Heart left ventricle (tissue), 16 donors: ENCODE measurements around the gene MSI2. TPM values are rescaled to one million over a fixed set of nuclear protein-coding genes. Genes with fewer than 3 reads are reported as not detected.
A peak's percentile ranks its signal among the peaks of the same experiment; 100 is the strongest.

Experiments
- ATAC-seq, 4 donors: fragments of 200-7000 bp; cut with Tn5 transposase; one replicate each; pipeline ENCODE4 v1.9.1; 2020 to 2022; ENCODE audit warnings: moderate library complexity in 4 of 4, mild to moderate bottlenecking in 3 of 4, moderate number of reproducible peaks in 1 of 4
- DNase-seq, 5 donors: peaks; one replicate each; pipeline ENCODE4 v3.0.0-alpha.2; 2020
- H3K27ac ChIP-seq, 12 donors: fragments of 200-600 bp; sonication (generic) in 4 of 12; one replicate each; pipeline versions ENCODE4 v1.5.0 to v1.8.0; 2016 to 2022; ENCODE audit warnings: mild to moderate bottlenecking in 2 of 12
- H3K27me3 ChIP-seq, 9 donors: fragments of 200-600 bp; sonication (generic) in 2 of 9; one replicate each; pipeline versions ENCODE4 v1.5.1 to v1.8.0; 2016 to 2022; ENCODE audit warnings: mild to moderate bottlenecking in 3 of 9
- H3K36me3 ChIP-seq, 9 donors: fragments of 200-600 bp; sonication (generic) in 2 of 9; one replicate each; pipeline versions ENCODE4 v1.5.0 to v1.8.0; 2018 to 2022; ENCODE audit warnings: mild to moderate bottlenecking in 2 of 9
- H3K4me1 ChIP-seq, 12 donors: fragments of 200-600 bp; sonication (generic) in 4 of 12; one replicate each; pipeline versions ENCODE4 v1.5.0 to v1.8.0; 2016 to 2022; ENCODE audit warnings: mild to moderate bottlenecking in 3 of 12
- H3K4me3 ChIP-seq, 12 donors: fragments of 200-600 bp; sonication (generic) in 4 of 12; one replicate each; pipeline versions ENCODE4 v1.5.0 to v1.8.0; 2017 to 2022; ENCODE audit warnings: mild to moderate bottlenecking in 9 of 12, moderate library complexity in 4 of 12
- H3K9me3 ChIP-seq, 12 donors: fragments of 200-600 bp; sonication (generic) in 4 of 12; one replicate each; pipeline versions ENCODE4 v1.5.0 to v1.8.0; 2016 to 2022; ENCODE audit warnings: mild to moderate bottlenecking in 1 of 12
- POLR2A ChIP-seq, 2 donors: fragments of 450-650 bp; IDR thresholded peaks; one replicate each; pipeline ENCODE4 v1.6.1; 2017; ENCODE audit warnings: antibody characterized with exemption in 2 of 2, mild to moderate bottlenecking in 2 of 2, moderate library complexity in 2 of 2
- WGBS, 4 donors: extraction: QIAGEN DNeasy Blood & Tissue Kit in 2 of 4; methylation state at CpG; one replicate each; pipeline versions ENCODE4 v1.1.5 to v1.1.7; 2013 to 2018; 5-methylcytosine and 5-hydroxymethylcytosine counted together
- intact Hi-C, 10 donors: fragments of 100-400 bp; cut with DNase I; formaldehyde crosslinking; loops; one replicate each; pipeline versions ENCODE4 v1.11.1 to v1.14.2; 2022
- polyA plus RNA-seq, 2 donors: library from polyadenylated mRNA; stranded (reverse); fragments of 200-250 nt; gene quantifications; one replicate each; pipeline ENCODE4 v1.2.3, GENCODE V29; 2013
- total RNA-seq, 9 donors: library from RNA; depleted of rRNA in 2 of 9; stranded (reverse); fragments of >200 nt in 2 of 9; fragmentation: NEBNext Ultra II Directional in 3 of 9; extraction: Animal tissue kit (Norgen Biotek cat#: 25700) in 3 of 9; gene quantifications; one replicate each; pipeline versions ENCODE4 v1.1.0 to v1.2.4, GENCODE V29; 2016 to 2023
- TF ChIP-seq, protein P1 (sequence below), 12 donors: fragments of 200-600 bp; sonication (generic) in 4 of 12; IDR thresholded peaks; one replicate each; pipeline versions ENCODE4 v1.5.0 to v1.8.0; 2018 to 2022; ENCODE audit warnings: antibody characterized with exemption in 12 of 12, mild to moderate bottlenecking in 5 of 12
- donor health status: ischemic (EF 13 %, LVEDD 7.1; RV severe dilation, severe dysfunction).
- donor health status: healthy with polysubstance abuse.
- donor health status: DM: no; HTN: yes; CAD: no.
- donor health status: DM: no; HTN: no; CAD: no.
- donor health status: ischemic (EF 25% LVEDD 6.9; RV normal size, moderate dysfunction).
- donor health status: ischemic (EF 25% LVEDD 5.7; RV mildly dilated, moderate dysfunction).
- donor health status: healthy.
- donor health status: DM: yes; HTN: yes; CAD: no.
- donor health status: ischemic (EF 35%, LVEDD 5.7; RV mildly dilated, moderate dysfunction).
- donor health status: nonischemic (EF 11% LVEDD 7.7; RV severe dilation, severe dysfunction).
- donor health status: DM: yes; HTN: yes; CAD: no.
- donor health status: PGD.
- donor health status: ischemic (EF 29% LVEDD 5.4; RV normal size, mild dysfunction).
- donor health status: nonischemic (EF 23%, LVEDD 6.1; RV moderate dilation, normal function).

The MSI2 gene
- total and polyA plus RNA-seq, 11 donors, result 35.9 to 120 (median 104) TPM

DNA sequence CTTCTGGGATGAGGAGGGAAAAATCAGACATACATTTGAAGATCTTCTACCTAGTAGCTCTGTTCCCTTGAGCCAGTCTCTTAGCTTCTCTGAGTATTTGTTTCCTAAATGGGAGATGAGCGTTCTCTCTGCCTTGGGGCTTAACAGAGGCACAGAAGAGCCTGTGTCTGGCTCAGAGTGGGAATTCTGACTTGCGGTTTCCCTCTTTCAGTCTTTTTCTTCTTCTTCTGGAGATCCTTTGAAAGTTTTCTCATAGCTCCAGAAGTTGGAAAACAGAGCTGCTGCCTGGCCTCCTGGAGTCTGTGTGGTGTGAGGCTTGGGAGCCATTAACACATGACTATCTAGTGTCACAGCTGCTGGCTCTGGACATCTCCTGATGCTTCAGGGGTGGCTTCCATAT lies 167.9 kb downstream of the MSI2 start:
- DNase-seq (no peak), ATAC-seq (no peak)
- Histone ChIP-seq H3K27me3 (no peaks in the 10 kb centered on the region), H3K9me3 (no peaks in the 10 kb centered on the region), H3K4me1 (peaks cover 0 to 41% (median 14%) of the 10 kb centered on the region in 12 donors), H3K4me3 (no peak overlapping the region), H3K27ac (peak overlapping the region in 1 of 12 donors; percentile 73), H3K36me3 (no peaks in the 10 kb centered on the region)
- 66 to 98% (median 96%) methylated on average over 2 of the region's 2 CpGs for WGBS, 4 donors
- TF ChIP-seq, protein P1, sequence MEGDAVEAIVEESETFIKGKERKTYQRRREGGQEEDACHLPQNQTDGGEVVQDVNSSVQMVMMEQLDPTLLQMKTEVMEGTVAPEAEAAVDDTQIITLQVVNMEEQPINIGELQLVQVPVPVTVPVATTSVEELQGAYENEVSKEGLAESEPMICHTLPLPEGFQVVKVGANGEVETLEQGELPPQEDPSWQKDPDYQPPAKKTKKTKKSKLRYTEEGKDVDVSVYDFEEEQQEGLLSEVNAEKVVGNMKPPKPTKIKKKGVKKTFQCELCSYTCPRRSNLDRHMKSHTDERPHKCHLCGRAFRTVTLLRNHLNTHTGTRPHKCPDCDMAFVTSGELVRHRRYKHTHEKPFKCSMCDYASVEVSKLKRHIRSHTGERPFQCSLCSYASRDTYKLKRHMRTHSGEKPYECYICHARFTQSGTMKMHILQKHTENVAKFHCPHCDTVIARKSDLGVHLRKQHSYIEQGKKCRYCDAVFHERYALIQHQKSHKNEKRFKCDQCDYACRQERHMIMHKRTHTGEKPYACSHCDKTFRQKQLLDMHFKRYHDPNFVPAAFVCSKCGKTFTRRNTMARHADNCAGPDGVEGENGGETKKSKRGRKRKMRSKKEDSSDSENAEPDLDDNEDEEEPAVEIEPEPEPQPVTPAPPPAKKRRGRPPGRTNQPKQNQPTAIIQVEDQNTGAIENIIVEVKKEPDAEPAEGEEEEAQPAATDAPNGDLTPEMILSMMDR (IDR thresholded peaks at IDR 0.05), result no peak
- TF ChIP-seq POLR2A (IDR thresholded peaks at IDR 0.05), result no peak
- intact Hi-C loops, result no loop called here

DNA sequence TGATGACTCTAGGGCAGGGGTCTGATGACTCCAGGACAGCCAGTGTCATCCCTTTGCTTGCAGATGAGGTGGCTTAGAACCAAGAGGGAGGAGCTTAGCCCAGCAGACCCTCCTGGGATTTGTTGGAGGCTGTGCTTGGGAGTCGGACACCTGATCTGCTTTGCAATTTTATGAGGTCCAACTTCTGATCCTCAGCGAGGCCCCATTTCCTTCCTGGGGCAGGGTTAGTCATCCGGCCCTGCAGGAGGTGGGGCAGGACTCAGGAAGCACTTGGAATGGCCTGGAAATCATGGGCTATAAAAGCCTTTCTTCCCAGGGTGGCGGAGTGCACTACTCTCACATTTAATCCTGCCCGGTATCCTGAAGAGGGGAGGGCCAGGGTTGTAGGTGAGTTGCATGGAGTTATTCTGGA lies 168.5 kb downstream of the MSI2 start:
- WGBS, 4 donors, result 46 to 62% (median 56%) methylated on average over 5 of the region's 5 CpGs
- peak in 3 of 4 donors; percentile 4 to 32 (median 30) for ATAC-seq
- no peaks in the 10 kb centered on the region for H3K36me3 ChIP-seq

DNA sequence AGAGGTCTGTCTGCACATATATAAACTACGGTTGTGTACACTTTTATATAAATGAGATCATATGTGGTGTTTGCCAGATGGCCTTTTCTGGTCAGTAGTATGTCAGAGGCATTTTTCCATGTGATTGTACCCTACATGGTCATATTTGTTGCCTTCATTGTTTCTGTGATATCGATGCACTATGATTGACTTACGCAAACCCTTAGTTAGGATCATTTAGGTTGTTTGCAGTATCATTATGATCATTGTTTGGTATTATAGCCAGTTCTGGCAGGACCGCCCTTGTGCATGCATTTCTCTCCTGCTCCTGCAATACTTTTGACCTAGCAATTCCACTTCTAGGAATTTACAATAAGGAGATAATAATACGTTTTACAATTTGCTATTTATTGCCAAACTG lies 169.1 kb downstream of the MSI2 start:
- DNase-seq (no peak), ATAC-seq (no peak)
- TF ChIP-seq POLR2A (IDR thresholded peaks at IDR 0.05), result no peak
- TF ChIP-seq, protein P1 (IDR thresholded peaks at IDR 0.05), result no peak
- H3K4me3 ChIP-seq, result no peak overlapping the region
- no peaks in the 10 kb centered on the region for H3K9me3 ChIP-seq
- no peaks in the 10 kb centered on the region for H3K36me3 ChIP-seq
- peaks cover 0 to 43% (median 14%) of the 10 kb centered on the region in 12 donors for H3K4me1 ChIP-seq
- H3K27me3 ChIP-seq, result no peaks in the 10 kb centered on the region
- H3K27ac ChIP-seq, result no peak overlapping the region
- intact Hi-C loops, result no loop called here
- WGBS, 4 donors, result 84 to 86% (median 85%) methylated on average over 5 of the region's 5 CpGs

More for the DNA sequence above, 168.5 kb downstream of the MSI2 start:
- TF ChIP-seq, protein P1 (IDR thresholded peaks at IDR 0.05), result no peak
- no peak for TF ChIP-seq POLR2A (IDR thresholded peaks at IDR 0.05)
- no peak for DNase-seq
- Histone ChIP-seq H3K4me1 (peaks cover 0 to 43% (median 14%) of the 10 kb centered on the region in 12 donors), H3K27ac (no peak overlapping the region), H3K27me3 (no peaks in the 10 kb centered on the region), H3K4me3 (no peak overlapping the region), H3K9me3 (no peaks in the 10 kb centered on the region)
- intact Hi-C loops, result no loop called here

DNA sequence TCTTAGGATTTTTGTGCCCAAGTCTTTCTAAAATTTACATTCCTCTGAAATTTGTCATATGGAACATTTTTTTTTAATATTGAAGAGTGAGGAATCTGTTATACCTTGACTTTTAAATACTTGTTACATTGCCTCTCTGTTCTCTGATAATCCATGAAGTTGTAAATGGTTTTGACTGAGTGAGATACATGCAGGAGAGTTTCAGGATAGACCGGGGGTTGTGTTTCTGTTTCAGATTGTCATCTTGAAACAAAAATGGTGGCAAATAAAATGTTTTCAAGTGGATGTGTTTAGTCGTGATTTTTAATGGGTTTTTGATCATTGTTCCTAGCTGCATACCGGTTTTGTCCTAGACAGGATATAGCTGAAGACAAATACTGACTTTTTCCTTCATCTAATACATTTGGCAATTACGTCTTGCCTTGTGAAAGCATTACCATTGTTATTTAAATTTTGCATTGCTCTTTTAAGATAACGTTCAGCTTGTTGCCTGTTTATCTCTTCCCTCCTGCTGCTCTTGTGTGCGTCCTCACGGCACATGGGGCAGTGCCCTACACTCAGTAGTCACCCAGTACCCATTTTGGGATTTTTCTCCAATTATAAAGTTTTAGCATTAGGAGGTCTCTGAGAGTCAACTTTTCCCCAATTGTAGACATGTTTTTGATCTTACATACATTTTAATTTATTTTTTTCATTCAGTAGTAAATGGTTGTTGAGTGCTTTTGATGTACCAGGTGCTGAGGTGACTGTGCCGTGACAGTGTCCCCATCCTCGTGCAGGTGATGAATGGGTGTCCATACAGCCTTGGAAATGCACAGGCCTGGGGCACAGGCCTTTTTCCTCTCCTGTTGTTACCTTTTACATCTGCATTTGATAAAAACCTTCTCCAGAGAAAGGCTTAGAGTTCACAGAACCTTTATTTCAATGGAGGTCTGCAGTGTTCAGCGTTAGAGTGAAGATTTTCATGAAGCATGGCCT lies 169.9 kb downstream of the MSI2 start:
- Histone ChIP-seq H3K4me1 (peaks cover 0 to 43% (median 14%) of the 10 kb centered on the region in 12 donors), H3K27ac (no peak overlapping the region), H3K27me3 (no peaks in the 10 kb centered on the region), H3K4me3 (no peak overlapping the region), H3K9me3 (no peaks in the 10 kb centered on the region), H3K36me3 (no peaks in the 10 kb centered on the region)
- no peak for ATAC-seq
- no peak for TF ChIP-seq POLR2A (IDR thresholded peaks at IDR 0.05)
- TF ChIP-seq, protein P1 (IDR thresholded peaks at IDR 0.05), result no peak
- intact Hi-C loops, result no loop called here
- WGBS, 4 donors, result 72 to 82% (median 81%) methylated on average over 10 of the region's 10 CpGs
- no peak for DNase-seq
